ENCODE results near the gene UMODL1.

The UMODL1 gene

DNA sequence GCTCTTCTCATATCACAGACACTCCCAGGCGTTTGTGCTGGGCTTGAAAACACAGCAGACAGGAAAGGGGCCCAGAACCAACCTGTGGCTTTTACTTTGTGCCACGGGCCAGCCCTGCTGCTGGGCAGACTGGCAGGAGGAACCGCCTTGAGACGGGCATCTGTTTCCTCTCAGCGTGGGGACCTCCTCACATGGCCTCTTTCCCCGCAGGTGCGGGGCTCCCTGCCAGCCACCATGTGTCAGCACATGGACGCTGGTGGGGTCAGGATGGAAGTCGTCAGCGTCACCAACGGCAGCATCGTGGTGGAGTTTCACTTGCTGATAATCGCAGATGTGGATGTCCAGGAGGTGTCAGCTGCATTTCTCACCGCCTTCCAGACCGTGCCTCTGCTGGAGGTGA, 47.8 kb downstream of the UMODL1 start:
- no peak for DNase-seq (ENCODE audit: low spot score)
- TF ChIP-seq, protein P1, sequence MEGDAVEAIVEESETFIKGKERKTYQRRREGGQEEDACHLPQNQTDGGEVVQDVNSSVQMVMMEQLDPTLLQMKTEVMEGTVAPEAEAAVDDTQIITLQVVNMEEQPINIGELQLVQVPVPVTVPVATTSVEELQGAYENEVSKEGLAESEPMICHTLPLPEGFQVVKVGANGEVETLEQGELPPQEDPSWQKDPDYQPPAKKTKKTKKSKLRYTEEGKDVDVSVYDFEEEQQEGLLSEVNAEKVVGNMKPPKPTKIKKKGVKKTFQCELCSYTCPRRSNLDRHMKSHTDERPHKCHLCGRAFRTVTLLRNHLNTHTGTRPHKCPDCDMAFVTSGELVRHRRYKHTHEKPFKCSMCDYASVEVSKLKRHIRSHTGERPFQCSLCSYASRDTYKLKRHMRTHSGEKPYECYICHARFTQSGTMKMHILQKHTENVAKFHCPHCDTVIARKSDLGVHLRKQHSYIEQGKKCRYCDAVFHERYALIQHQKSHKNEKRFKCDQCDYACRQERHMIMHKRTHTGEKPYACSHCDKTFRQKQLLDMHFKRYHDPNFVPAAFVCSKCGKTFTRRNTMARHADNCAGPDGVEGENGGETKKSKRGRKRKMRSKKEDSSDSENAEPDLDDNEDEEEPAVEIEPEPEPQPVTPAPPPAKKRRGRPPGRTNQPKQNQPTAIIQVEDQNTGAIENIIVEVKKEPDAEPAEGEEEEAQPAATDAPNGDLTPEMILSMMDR (IDR thresholded peaks at IDR 0.05; ENCODE audit: extremely low read depth, missing control alignments) = no peak

DNA sequence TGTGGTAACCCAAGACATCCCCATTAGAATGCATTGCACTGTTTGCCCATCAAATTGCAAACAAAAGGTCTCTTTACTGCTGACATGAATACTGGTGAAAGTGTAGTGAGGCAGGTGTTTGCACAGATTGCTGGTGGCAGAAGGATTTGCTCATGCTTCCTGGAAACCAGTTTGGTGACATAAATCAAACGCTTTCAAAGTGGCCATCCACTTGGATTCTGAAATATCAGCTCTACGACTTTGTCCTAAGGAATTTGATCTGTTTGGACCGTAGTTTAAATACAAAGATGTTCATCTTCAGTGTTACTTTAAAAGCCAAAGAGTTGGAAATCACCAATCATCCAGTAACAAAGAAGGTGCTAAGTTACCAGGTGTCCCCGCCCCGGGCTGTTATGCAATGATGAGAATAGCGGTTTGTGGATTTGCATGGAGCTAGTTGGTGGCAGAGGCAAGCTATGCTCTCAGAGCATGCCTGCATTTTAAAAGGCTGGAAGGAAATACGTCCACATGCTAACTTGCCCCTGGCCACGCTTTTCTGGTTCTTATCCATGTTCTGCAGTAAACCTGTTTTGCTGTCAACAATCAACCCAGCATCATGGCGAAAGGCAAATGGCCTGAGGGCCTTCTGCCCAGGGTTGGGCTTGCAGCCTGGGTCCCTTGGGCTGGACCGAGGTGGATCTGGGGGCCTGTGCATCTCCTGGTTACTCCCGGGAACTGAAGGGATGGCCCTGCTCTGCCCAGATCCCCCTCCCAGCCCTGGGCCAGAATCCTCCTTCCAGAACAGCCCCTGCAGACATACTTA, 49.2 kb downstream of the UMODL1 start:
- no peak for DNase-seq (ENCODE audit: low spot score)
- TF ChIP-seq, protein P1 (IDR thresholded peaks at IDR 0.05; ENCODE audit: extremely low read depth, missing control alignments) = no peak

DNA sequence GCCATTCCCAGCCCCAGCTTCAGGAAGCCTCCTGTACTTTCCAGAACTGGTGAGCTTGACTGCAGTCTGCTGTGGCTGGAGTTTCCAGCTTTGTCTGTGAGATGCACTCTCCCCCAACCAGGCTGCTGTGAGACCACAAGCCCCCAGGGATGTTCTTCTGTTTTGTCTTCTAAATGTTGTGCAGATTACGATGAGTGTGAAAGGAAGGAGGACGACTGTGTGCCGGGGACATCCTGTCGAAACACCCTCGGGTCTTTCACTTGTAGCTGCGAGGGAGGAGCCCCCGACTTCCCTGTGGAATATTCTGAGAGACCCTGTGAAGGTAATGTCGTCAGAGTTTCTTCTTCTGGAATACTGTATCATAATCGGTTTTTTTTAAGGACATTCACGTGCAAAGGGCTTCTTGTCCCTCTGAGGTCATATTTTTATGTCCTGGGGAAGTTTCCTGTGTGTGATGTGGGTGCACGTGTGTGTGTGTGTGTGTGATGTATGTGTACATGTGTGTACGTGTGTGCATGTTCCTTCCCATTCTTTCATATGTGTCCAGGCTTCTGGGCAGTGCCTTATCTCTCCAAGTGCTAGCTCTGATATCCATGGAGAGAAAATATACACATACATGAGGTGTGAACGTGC, 49.9 kb downstream of the UMODL1 start:
- TF ChIP-seq, protein P1 (IDR thresholded peaks at IDR 0.05; ENCODE audit: extremely low read depth, missing control alignments) = no peak

DNA sequence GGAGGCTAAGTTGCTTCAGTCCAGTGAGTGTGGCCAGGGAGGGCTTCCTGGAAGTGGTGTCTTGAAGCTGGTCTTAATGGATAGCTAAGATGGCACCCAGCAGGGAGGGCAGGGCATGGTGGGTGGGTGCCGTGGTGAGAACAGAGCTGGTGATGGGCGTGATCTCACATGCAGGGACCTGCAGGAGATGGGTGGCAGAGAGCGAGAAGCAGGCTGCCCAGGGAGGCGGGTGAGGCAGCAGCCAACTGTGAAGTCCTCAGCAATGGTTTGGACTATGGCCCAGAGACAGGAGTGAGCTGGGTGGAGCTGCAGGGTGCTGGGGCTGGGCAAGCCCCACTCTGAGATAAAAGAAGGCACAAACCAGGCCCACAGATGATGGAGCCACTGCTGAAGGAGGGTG, 50.7 kb downstream of the UMODL1 start:
- TF ChIP-seq, protein P1 (IDR thresholded peaks at IDR 0.05; ENCODE audit: extremely low read depth, missing control alignments) = no peak
- no peak for DNase-seq (ENCODE audit: low spot score)

More for the DNA sequence above, 49.9 kb downstream of the UMODL1 start:
- no peak for DNase-seq (ENCODE audit: low spot score)

DNA sequence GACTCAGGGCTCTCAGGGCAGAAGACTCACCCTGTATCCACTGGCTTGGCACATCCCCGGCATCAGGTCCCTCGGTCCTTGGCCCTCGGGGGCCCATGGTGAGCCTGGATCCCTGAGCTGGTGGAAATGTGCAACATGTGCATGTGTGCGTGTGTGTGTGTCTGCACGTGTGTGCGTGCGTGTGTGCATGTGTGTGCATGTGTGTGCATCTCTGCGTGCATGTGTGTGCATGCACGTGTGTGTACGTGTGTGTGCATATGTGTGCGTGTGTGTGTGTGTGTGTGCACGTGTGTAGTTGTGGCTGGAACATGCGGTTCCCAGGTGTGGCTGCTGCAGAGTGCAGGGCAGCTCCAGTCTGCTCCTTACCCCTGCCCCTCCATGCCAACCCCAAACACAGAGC, 51.3 kb downstream of the UMODL1 start:
- DNase-seq (ENCODE audit: low spot score) = no peak
- TF ChIP-seq, protein P1 (IDR thresholded peaks at IDR 0.05; ENCODE audit: extremely low read depth, missing control alignments) = no peak

DNA sequence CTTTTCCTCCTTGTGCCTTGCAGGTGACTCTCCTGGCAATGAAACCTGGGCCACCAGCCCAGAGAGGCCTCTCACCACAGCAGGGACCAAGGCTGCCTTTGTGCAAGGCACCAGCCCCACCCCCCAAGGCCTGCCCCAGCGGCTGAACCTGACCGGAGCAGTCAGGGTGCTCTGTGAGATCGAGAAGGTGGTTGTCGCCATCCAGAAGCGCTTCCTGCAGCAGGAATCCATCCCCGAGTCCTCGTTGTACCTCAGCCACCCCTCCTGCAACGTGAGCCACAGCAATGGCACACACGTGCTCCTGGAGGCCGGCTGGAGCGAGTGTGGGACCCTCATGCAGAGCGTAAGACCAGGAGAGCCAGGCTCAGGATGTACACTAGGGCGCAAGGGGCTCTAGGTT, 51.7 kb downstream of the UMODL1 start:
- DNase-seq (ENCODE audit: low spot score) = no peak
- TF ChIP-seq, protein P1 (IDR thresholded peaks at IDR 0.05; ENCODE audit: extremely low read depth, missing control alignments) = no peak

DNA sequence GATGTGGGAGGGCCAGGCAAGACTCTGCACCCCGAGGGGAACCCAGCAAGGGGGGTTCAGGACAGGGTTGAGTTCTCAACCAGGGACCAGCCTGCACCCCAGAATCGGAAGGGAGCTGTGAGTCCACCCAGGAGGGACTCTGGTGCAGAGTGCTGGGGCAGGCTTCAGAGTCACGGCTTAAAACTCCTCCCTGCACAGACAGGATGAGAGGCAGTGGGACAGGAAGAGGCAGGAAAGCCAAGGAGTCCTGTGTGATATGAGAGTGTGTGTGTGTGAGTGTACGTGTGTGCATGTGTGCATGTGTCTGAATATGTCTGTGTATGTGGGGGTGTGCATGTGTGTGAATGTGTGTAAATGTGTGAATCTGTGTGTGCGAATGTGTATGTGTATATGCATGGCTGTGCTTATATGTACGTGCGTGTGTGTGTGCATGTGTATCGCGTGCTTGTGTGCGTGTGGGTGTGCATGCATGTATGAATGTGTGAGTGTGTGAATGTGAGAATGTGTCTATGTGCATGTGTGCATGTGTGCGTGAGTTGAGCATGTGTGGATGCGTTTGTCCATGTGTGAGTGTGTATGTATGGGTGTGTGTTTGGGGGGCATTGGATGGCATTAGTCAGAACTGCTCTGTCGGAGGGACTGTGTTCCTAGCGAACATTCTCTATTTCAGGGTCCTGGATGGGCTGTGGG, 52.2 kb downstream of the UMODL1 start:
- no peak for DNase-seq (ENCODE audit: low spot score)
- TF ChIP-seq, protein P1 (IDR thresholded peaks at IDR 0.05; ENCODE audit: extremely low read depth, missing control alignments) = no peak
